K562 (cell line): ENCODE data around the gene RASGRP1. TPM values are rescaled to one million over a fixed set of nuclear protein-coding genes. Genes with fewer than 3 reads are reported as not detected.

Experiments used
- ATAC-seq: fragments of 200-7000 bp; cut with Tn5 transposase; 3 replicates; pipeline ENCODE4 v1.9.1; 2020; ENCODE audit warnings: moderate library complexity
- BruUV-seq: library from RNA; stranded (reverse); fragments of 400-500 nt; replicated peaks from 2 replicates; lab custom pipeline; 2021; lab: Mats Ljungman, UMichigan
- CTCF ChIA-PET: fragments of 300-600 bp; formaldehyde crosslinking; extraction: SDS; loops from one replicate; lab custom pipeline; 2021; ENCODE audit warnings: low intra/inter-chr PET ratio; lab: Yijun Ruan, JAX
- POLR2A ChIA-PET: fragments of 300-600, 350-650 bp; sonication (Branson Sonifier 250); formaldehyde crosslinking; extraction: SDS; loops from one replicate; lab custom pipeline; 2021; ENCODE audit warnings: antibody characterized with exemption, inconsistent platforms; lab: Yijun Ruan, JAX
- DNase-seq, 4 experiments: peaks; one replicate each; pipeline versions ENCODE4 v3.0.0 to v3.0.0-alpha.2; 2011 to 2018; ENCODE audit warnings: low spot score in 3 of 4, mixed read lengths in 3 of 4; ENCODE audit errors: extremely low read depth in 1 of 4
- FAIRE-seq: peaks from 2 replicates; lab custom pipeline; 2011; peaks lifted over from hg19 to GRCh38; lab: Jason Lieb, UNC
- H2AFZ ChIP-seq: 2 replicates; pipeline ENCODE4 v1.6.0; 2011; ENCODE audit warnings: low read depth, low read length, control low read depth, inconsistent platforms
- H3K27ac ChIP-seq: fragments of 200-600 bp; 3 replicates; pipeline ENCODE4 v1.8.0; 2011; ENCODE audit warnings: low read depth, mild to moderate bottlenecking, control low read depth, inconsistent platforms, low read length, moderate library complexity, mixed read lengths; ENCODE audit errors: extremely low read depth
- H3K27me3 ChIP-seq, 2 experiments: fragments of 300-600 bp in 1 of 2; 2 replicates in 1 of 2; 3 replicates in 1 of 2; pipeline versions ENCODE4 v1.6.0 to v1.8.0; 2011; ENCODE audit warnings: inconsistent platforms in 2 of 2, low read length in 2 of 2, mild to moderate bottlenecking in 1 of 2, mixed read lengths in 1 of 2, moderate library complexity in 1 of 2; ENCODE audit not compliant: control insufficient read depth in 2 of 2, insufficient read depth in 2 of 2
- H3K36me3 ChIP-seq: fragments of 300-600 bp; 3 replicates; pipeline ENCODE4 v1.8.0; 2011; ENCODE audit warnings: mild to moderate bottlenecking, low read length, inconsistent platforms; ENCODE audit not compliant: control insufficient read depth, insufficient read depth
- H3K4me1 ChIP-seq, 2 experiments: fragments of 200-600 bp in 1 of 2; replicated peaks in 1 of 2; 2 replicates in 1 of 2; 3 replicates in 1 of 2; pipeline versions ENCODE4 v1.5.1 to v1.8.0; 2011; ENCODE audit warnings: inconsistent platforms in 2 of 2, low read length in 2 of 2, mild to moderate bottlenecking in 1 of 2, mixed read lengths in 1 of 2, moderate library complexity in 1 of 2; ENCODE audit not compliant: control insufficient read depth in 2 of 2, insufficient read depth in 2 of 2
- H3K4me2 ChIP-seq: 2 replicates; pipeline ENCODE4 v1.6.1; 2011; ENCODE audit warnings: low read length, control low read depth, inconsistent platforms, mixed read lengths; ENCODE audit not compliant: insufficient read depth
- H3K4me3 ChIP-seq: fragments of 200-600 bp; sonication (generic), shearing (Covaris generic); 2 replicates; pipeline ENCODE4 v1.5.1; 2016; ENCODE audit warnings: control low read depth, inconsistent platforms
- H3K79me2 ChIP-seq: fragments of 200-600 bp; 3 replicates; pipeline ENCODE4 v1.8.0; 2011; ENCODE audit warnings: low read length, inconsistent platforms; ENCODE audit not compliant: control insufficient read depth, insufficient read depth
- H3K9ac ChIP-seq, 2 experiments: 2 replicates each; pipeline versions ENCODE4 v1.6.0 to v1.6.1; 2011; ENCODE audit warnings: low read depth in 2 of 2, low read length in 2 of 2, control low read depth in 1 of 2, inconsistent platforms in 1 of 2, mild to moderate bottlenecking in 1 of 2, mixed read lengths in 1 of 2; ENCODE audit not compliant: insufficient read depth in 1 of 2
- H3K9me1 ChIP-seq: one replicate; pipeline ENCODE4 v1.6.0; 2011; ENCODE audit warnings: inconsistent platforms, mild to moderate bottlenecking, low read length, moderate library complexity; ENCODE audit not compliant: control insufficient read depth, insufficient read depth
- H3K9me3 ChIP-seq: replicated peaks from 2 replicates; pipeline ENCODE4 v1.5.1; 2011; ENCODE audit warnings: low read depth, low read length, inconsistent platforms; ENCODE audit not compliant: control insufficient read depth, insufficient read depth
- H4K20me1 ChIP-seq: replicated peaks from 2 replicates; pipeline ENCODE4 v1.6.1; 2011; ENCODE audit warnings: low read length, inconsistent platforms, mixed read lengths; ENCODE audit not compliant: control insufficient read depth, insufficient read depth
- CEBPB ChIP-seq: fragments of 450-650 bp; IDR thresholded peaks from 2 replicates; pipeline ENCODE4 v1.6.1; 2016; ENCODE audit warnings: missing genetic modification characterization, missing compliant biosample characterization
- ETV6 ChIP-seq, 3 experiments: fragments of 150-350 bp in 1 of 3; sonication (generic) in 1 of 3; formaldehyde crosslinking in 1 of 3; IDR thresholded peaks; 2 replicates each; pipeline versions ENCODE4 v1.6.1 to v1.8.0; 2014 to 2022; ENCODE audit warnings: borderline replicate concordance in 2 of 3, low read depth in 2 of 3, antibody characterized with exemption in 1 of 3, low read length in 1 of 3, mild to moderate bottlenecking in 1 of 3, missing genetic modification reagents in 1 of 3
- GTF2A2 ChIP-seq: IDR thresholded peaks from 2 replicates; pipeline ENCODE4 v1.6.1; 2016; ENCODE audit warnings: mild to moderate bottlenecking, missing genetic modification characterization, missing compliant biosample characterization
- HIVEP1 ChIP-seq: fragments of 250-450 bp; sonication (Bioruptor Pico); IDR thresholded peaks from 2 replicates; pipeline ENCODE4 v1.4.0; 2020; ENCODE audit warnings: mild to moderate bottlenecking
- MXD1 ChIP-seq: fragments of 250-450 bp; sonication (Bioruptor Pico); IDR thresholded peaks from 2 replicates; pipeline ENCODE4 v1.8.0; 2021; ENCODE audit warnings: borderline replicate concordance, mild to moderate bottlenecking, moderate library complexity; ENCODE audit not compliant: poor library complexity, severe bottlenecking
- NFYB ChIP-seq: IDR thresholded peaks from 2 replicates; pipeline ENCODE4 v1.6.1; 2011; ENCODE audit warnings: mild to moderate bottlenecking, moderate library complexity; ENCODE audit not compliant: insufficient read length; ENCODE audit errors: extremely low read depth
- PBX2 ChIP-seq, 2 experiments: IDR thresholded peaks in 1 of 2; conservative IDR thresholded peaks in 1 of 2; 2 replicates each; pipeline ENCODE4 v1.6.1; 2016; ENCODE audit warnings: low read depth in 2 of 2, mild to moderate bottlenecking in 1 of 2, missing compliant biosample characterization in 1 of 2, missing genetic modification characterization in 1 of 2, moderate library complexity in 1 of 2
- RHOXF2B ChIP-seq: fragments of 250-450 bp; sonication (Bioruptor Pico); conservative IDR thresholded peaks from 2 replicates; pipeline ENCODE4 v1.5.1; 2021
- SMARCA5 ChIP-seq: fragments of 450-650 bp; IDR thresholded peaks from 2 replicates; pipeline ENCODE4 v1.6.1; 2016
- TCF3 ChIP-seq: sonication (generic); formaldehyde crosslinking; IDR thresholded peaks from 2 replicates; pipeline ENCODE4 v1.4.0; 2020; ENCODE audit warnings: mild to moderate bottlenecking, missing genetic modification reagents
- TRIM28 ChIP-seq: fragments of 450-650 bp; IDR thresholded peaks from 2 replicates; pipeline ENCODE4 v1.6.1; 2017
- U2AF1 ChIP-seq: fragments of 200-400 bp; formaldehyde crosslinking; optimal IDR thresholded peaks from 2 replicates; pipeline ENCODE3; 2017; ENCODE audit warnings: mild to moderate bottlenecking, low read depth, low read length, moderate library complexity
- ZBTB1 ChIP-seq: sonication (generic); formaldehyde crosslinking; IDR thresholded peaks from 2 replicates; pipeline ENCODE4 v1.8.1; 2023; ENCODE audit warnings: missing genetic modification reagents, low read depth, mild to moderate bottlenecking, borderline replicate concordance
- ZNF124 ChIP-seq: sonication (generic); formaldehyde crosslinking; IDR thresholded peaks from 2 replicates; pipeline ENCODE4 v1.8.1; 2022; ENCODE audit warnings: missing genetic modification reagents
- ZNF24 ChIP-seq: fragments of 450-650 bp; IDR thresholded peaks from 2 replicates; pipeline ENCODE4 v1.6.1; 2016
- WGBS: fragments of 100-300 bp; shearing (Covaris generic); methylation state at CpG from one replicate; pipeline ENCODE4 v1.1.6; 2016; ENCODE audit warnings: low coverage, mixed read lengths; ENCODE audit not compliant: insufficient coverage; ENCODE audit errors: missing lambda C conversion rate; 5-methylcytosine and 5-hydroxymethylcytosine counted together
- in situ Hi-C: fragments of 300-500 bp; cut with MboI; formaldehyde crosslinking; loops from 4 replicates; pipeline ENCODE4 v1.15.0; 2018; ENCODE audit warnings: inconsistent platforms, mixed read lengths
- intact Hi-C: fragments of 100-400 bp; cut with micrococcal nuclease; formaldehyde crosslinking; loops from 2 replicates; pipeline ENCODE4 v1.14.2; 2022
- polyA plus RNA-seq, 8 experiments: library from polyadenylated mRNA; depleted of rRNA in 4 of 8; stranded (reverse) in 5 of 8; unstranded in 3 of 8; fragments of >200 nt; fragmentation: Nextera tagmentation in 2 of 8; fragmentation: Illumina TruSeq in 1 of 8; extraction: Ambion mirVana in 2 of 8; extraction: Trizol in 1 of 8; gene quantifications; 2 replicates each; pipeline versions ENCODE4 v1.2.1 to v1.2.3, GENCODE V29; 2011 to 2014; ENCODE audit warnings: inconsistent platforms in 1 of 8, missing spikeins in 1 of 8
- total RNA-seq, 7 experiments: library from RNA; depleted of rRNA in 6 of 7; stranded (reverse); fragments of >200 nt in 6 of 7; fragmentation: Illumina TruSeq in 2 of 7; extraction: Trizol in 2 of 7; gene quantifications; 2 replicates each; pipeline versions ENCODE4 v1.2.1 to v1.2.3, GENCODE V29; 2011 to 2021; ENCODE audit warnings: low replicate concordance in 1 of 7
- TF ChIP-seq, protein P1 (sequence below): fragments of 450-650 bp; IDR thresholded peaks from 2 replicates; pipeline ENCODE4 v1.6.1; 2017; ENCODE audit warnings: mild to moderate bottlenecking, moderate library complexity

RASGRP1 gene
- total and polyA plus RNA-seq, 9 of the 15 experiments (the other 6 are each of a cell fraction or from before 2014, with no cell fraction given): 0.14 to 0.72 (median 0.31) TPM

- no peaks in the 10 kb centered on the region for H3K9me1 ChIP-seq
- FAIRE-seq: no peak
- H2AFZ ChIP-seq: no peak overlapping the region
- TF ChIP-seq ZNF124 (CRISPR knock-in tag): no peak
- TF ChIP-seq MXD1 (CRISPR knock-in tag): no peak
- no peak for TF ChIP-seq ZNF24
- no peak for TF ChIP-seq HIVEP1
- TF ChIP-seq U2AF1: no peak
- TF ChIP-seq, protein P1, sequence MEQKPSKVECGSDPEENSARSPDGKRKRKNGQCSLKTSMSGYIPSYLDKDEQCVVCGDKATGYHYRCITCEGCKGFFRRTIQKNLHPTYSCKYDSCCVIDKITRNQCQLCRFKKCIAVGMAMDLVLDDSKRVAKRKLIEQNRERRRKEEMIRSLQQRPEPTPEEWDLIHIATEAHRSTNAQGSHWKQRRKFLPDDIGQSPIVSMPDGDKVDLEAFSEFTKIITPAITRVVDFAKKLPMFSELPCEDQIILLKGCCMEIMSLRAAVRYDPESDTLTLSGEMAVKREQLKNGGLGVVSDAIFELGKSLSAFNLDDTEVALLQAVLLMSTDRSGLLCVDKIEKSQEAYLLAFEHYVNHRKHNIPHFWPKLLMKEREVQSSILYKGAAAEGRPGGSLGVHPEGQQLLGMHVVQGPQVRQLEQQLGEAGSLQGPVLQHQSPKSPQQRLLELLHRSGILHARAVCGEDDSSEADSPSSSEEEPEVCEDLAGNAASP: no peak
- no peak for TF ChIP-seq ZBTB1 (CRISPR knock-in tag)
- TF ChIP-seq GTF2A2: no peak
- TF ChIP-seq ETV6 (IDR thresholded peaks at IDR 0.05; ENCODE audit: borderline replicate concordance in 1 of 2, low read depth in 2 of 2, low read length in 1 of 2): no peak
- TF ChIP-seq ETV6 (CRISPR knock-in tag; IDR thresholded peaks at IDR 0.05; ENCODE audit: borderline replicate concordance): no peak
- TF ChIP-seq PBX2 (CRISPR knock-in tag; IDR thresholded peaks at IDR 0.05; ENCODE audit: low read depth): no peak
- TF ChIP-seq PBX2 (tag; conservative IDR thresholded peaks at IDR 0.05; ENCODE audit: low read depth): no peak
- no peak for TF ChIP-seq TRIM28
- TF ChIP-seq SMARCA5: no peak
- no peak for TF ChIP-seq CEBPB
- TF ChIP-seq NFYB: no peak
- TF ChIP-seq RHOXF2B (CRISPR knock-in tag): no peak
- TF ChIP-seq TCF3 (CRISPR knock-in tag): no peak
- intact Hi-C loops: no loop called here
- no peak overlapping the region for H3K27ac ChIP-seq
- H3K79me2 ChIP-seq: no peaks in the 10 kb centered on the region
- H4K20me1 ChIP-seq: no peaks in the 10 kb centered on the region
- no peaks in the 10 kb centered on the region for H3K9me3 ChIP-seq
- H3K4me1 ChIP-seq: no peaks in the 10 kb centered on the region
- CTCF ChIA-PET: no interaction called here
- in situ Hi-C loops: no loop called here
- no peak overlapping the region for H3K9ac ChIP-seq
- peaks cover 0 to 6% of the 10 kb centered on the region in 2 experiments; a peak in 3 of 5 replicates for H3K27me3 ChIP-seq
- BruUV-seq: no TSS peak
- no peak for DNase-seq
- ATAC-seq: no peak
- H3K4me2 ChIP-seq: no peak overlapping the region
- no peak overlapping the region for H3K4me3 ChIP-seq
- WGBS: 37% methylated on average over 3 of the region's 3 CpGs
- no peaks in the 10 kb centered on the region for H3K36me3 ChIP-seq
- POLR2A ChIA-PET: interaction anchor here (0.8 kb wide), 1 partner anchor 9 kb away, joined by 5 read pairs; no protein-coding TSS in a partner anchor
Observed at GRCh38 chr15:38520035-38520434, 44.6 kb downstream of the RASGRP1 start.
